Measurements from ENCODE around the gene CUEDC1.
A peak's percentile ranks its signal among the peaks of the same experiment; 100 is the strongest.

The CUEDC1 gene

GRCh38 chr17:57872536-57872935 is 82.7 kb downstream of the CUEDC1 start:
- no peak for DNase-seq (ENCODE audit: low read depth)
- TF ChIP-seq CTCF (conservative IDR thresholded peaks at IDR 0.05; ENCODE audit: low read length): no peak
- no peak overlapping the region for H3K4me3 ChIP-seq (ENCODE audit: low read length)

GRCh38 chr17:57871863-57872262 is 83.3 kb downstream of the CUEDC1 start:
- TF ChIP-seq CTCF (conservative IDR thresholded peaks at IDR 0.05; ENCODE audit: low read length): no peak
- H3K4me3 ChIP-seq (ENCODE audit: low read length): no peak overlapping the region
- no peak for DNase-seq (ENCODE audit: low read depth)

GRCh38 chr17:57871155-57871554 is 84.1 kb downstream of the CUEDC1 start:
- no peak overlapping the region for H3K4me3 ChIP-seq (ENCODE audit: low read length)
- no peak for DNase-seq (ENCODE audit: low read depth)
- no peak for TF ChIP-seq CTCF (conservative IDR thresholded peaks at IDR 0.05; ENCODE audit: low read length)

GRCh38 chr17:57870283-57870635 is 85.0 kb downstream of the CUEDC1 start:
- no peak; the same call in 1 of the 2 replicates for TF ChIP-seq CTCF (conservative IDR thresholded peaks at IDR 0.05; ENCODE audit: low read length)
- H3K4me3 ChIP-seq (ENCODE audit: low read length): no peak overlapping the region
- DNase-seq (ENCODE audit: low read depth): peak; percentile 55

- peak; percentile 92 for DNase-seq (ENCODE audit: low read depth)
- TF ChIP-seq CTCF (conservative IDR thresholded peaks at IDR 0.05; ENCODE audit: low read length): no peak
- H3K4me3 ChIP-seq (ENCODE audit: low read length): no peak overlapping the region
These were observed 85.5 kb downstream of the CUEDC1 start for GRCh38 chr17:57869617-57870282.

GRCh38 chr17:57868910-57869616 is 86.1 kb downstream of the CUEDC1 start:
- no peak for TF ChIP-seq CTCF (conservative IDR thresholded peaks at IDR 0.05; ENCODE audit: low read length)
- H3K4me3 ChIP-seq (ENCODE audit: low read length): no peak overlapping the region
- DNase-seq (ENCODE audit: low read depth): no peak

Measured in AG10803 (cell line).